MCF 10A (cell line): ENCODE measurements around the gene CTSO. TPM values are rescaled to one million over a fixed set of nuclear protein-coding genes. Genes with fewer than 3 reads are reported as not detected.

ENCODE experiments used
- BruUV-seq: library from RNA; stranded (reverse); fragments of 400-500 nt; replicated peaks from 2 replicates; lab custom pipeline; 2021; lab: Mats Ljungman, UMichigan
- CTCF ChIA-PET: fragments of 300-600 bp; sonication (Branson Sonifier 250); formaldehyde crosslinking; extraction: SDS; loops from one replicate; lab custom pipeline; 2021; ENCODE audit warnings: antibody characterized with exemption, inconsistent platforms; lab: Yijun Ruan, JAX
- POLR2A ChIA-PET: fragments of 300-600, 350-650 bp; sonication (Branson Sonifier 250); formaldehyde crosslinking; extraction: SDS; loops from one replicate; lab custom pipeline; 2020; ENCODE audit warnings: antibody characterized with exemption, inconsistent platforms; lab: Yijun Ruan, JAX
- DNase-seq: peaks from one replicate; pipeline ENCODE4 v3.0.0-alpha.2; 2018; ENCODE audit not compliant: unreplicated experiment
- H3K27ac Mint-ChIP-seq: one replicate; pipeline ENCODE4 v1.8.0; 2022; ENCODE audit warnings: mild to moderate bottlenecking, low read depth, mixed read lengths; ENCODE audit not compliant: unreplicated experiment
- H3K27me3 Mint-ChIP-seq: one replicate; pipeline ENCODE4 v1.8.0; 2022; ENCODE audit warnings: mixed read lengths; ENCODE audit not compliant: insufficient read depth, unreplicated experiment
- H3K36me3 Mint-ChIP-seq: one replicate; pipeline ENCODE4 v1.8.0; 2022; ENCODE audit warnings: mild to moderate bottlenecking, moderate library complexity, mixed read lengths; ENCODE audit not compliant: insufficient read depth, unreplicated experiment
- H3K4me1 Mint-ChIP-seq: one replicate; pipeline ENCODE4 v1.8.0; 2022; ENCODE audit warnings: mixed read lengths; ENCODE audit not compliant: insufficient read depth, unreplicated experiment
- H3K4me3 Mint-ChIP-seq: one replicate; pipeline ENCODE4 v1.8.0; 2022; ENCODE audit warnings: mild to moderate bottlenecking, moderate library complexity, mixed read lengths; ENCODE audit not compliant: unreplicated experiment
- H3K9me3 Mint-ChIP-seq: one replicate; pipeline ENCODE4 v1.8.0; 2022; ENCODE audit warnings: mixed read lengths; ENCODE audit not compliant: unreplicated experiment
- intact Hi-C: fragments of 100-400 bp; cut with micrococcal nuclease; formaldehyde crosslinking; loops from 2 replicates; pipeline ENCODE4 v1.14.1; 2022
- total RNA-seq: library from RNA; stranded (reverse); gene quantifications from 2 replicates; pipeline ENCODE4 v1.2.3, GENCODE V29; 2022
- TF ChIP-seq, protein P1 (sequence below): fragments of 200-600 bp; IDR thresholded peaks from one replicate; pipeline ENCODE4 v1.8.0; 2022; ENCODE audit warnings: antibody characterized with exemption, mild to moderate bottlenecking; ENCODE audit not compliant: unreplicated experiment

The CTSO gene
- total RNA-seq, 1 experiment from 2014 or later, result 2.3 TPM

DNA sequence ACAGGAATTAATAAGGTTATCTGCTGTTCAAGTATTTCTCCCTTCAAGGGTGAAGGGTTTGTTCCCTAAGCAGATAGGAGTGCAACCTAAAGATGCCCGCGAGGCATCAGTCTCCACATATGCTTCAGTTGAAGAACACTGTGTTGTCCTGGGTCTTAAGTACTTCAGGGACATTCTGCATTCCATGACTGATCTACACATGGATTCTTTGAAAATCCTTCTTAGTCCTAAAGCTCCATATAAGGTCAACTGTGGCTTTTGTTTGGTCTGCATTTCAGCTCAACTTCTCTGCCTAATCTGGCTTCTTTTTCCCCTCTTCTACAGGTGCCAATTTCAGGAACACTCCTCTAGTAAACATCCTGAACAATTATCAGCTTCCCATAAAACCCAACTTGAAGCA, 21.8 kb upstream of the CTSO start:
- TF ChIP-seq, protein P1, sequence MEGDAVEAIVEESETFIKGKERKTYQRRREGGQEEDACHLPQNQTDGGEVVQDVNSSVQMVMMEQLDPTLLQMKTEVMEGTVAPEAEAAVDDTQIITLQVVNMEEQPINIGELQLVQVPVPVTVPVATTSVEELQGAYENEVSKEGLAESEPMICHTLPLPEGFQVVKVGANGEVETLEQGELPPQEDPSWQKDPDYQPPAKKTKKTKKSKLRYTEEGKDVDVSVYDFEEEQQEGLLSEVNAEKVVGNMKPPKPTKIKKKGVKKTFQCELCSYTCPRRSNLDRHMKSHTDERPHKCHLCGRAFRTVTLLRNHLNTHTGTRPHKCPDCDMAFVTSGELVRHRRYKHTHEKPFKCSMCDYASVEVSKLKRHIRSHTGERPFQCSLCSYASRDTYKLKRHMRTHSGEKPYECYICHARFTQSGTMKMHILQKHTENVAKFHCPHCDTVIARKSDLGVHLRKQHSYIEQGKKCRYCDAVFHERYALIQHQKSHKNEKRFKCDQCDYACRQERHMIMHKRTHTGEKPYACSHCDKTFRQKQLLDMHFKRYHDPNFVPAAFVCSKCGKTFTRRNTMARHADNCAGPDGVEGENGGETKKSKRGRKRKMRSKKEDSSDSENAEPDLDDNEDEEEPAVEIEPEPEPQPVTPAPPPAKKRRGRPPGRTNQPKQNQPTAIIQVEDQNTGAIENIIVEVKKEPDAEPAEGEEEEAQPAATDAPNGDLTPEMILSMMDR, result no peak
- no peak for DNase-seq
- Mint-ChIP-seq H3K36me3 (no peaks in the 10 kb centered on the region), H3K27me3 (no peaks in the 10 kb centered on the region), H3K4me1 (no peaks in the 10 kb centered on the region), H3K9me3 (peaks cover 12% of the 10 kb centered on the region), H3K27ac (no peak overlapping the region), H3K4me3 (no peak overlapping the region)
- intact Hi-C loops, result no loop called here
- CTCF ChIA-PET, result interaction anchor here (0.7 to 1.0 kb wide), 2 partner anchors 138 to 616 kb away, joined by 3 to 5 read pairs; no protein-coding TSS in a partner anchor
- POLR2A ChIA-PET, result interaction anchor here (1.0 kb wide), 1 partner anchor 15 kb away, joined by 3 read pairs; no protein-coding TSS in a partner anchor
- BruUV-seq, result no TSS peak

DNA sequence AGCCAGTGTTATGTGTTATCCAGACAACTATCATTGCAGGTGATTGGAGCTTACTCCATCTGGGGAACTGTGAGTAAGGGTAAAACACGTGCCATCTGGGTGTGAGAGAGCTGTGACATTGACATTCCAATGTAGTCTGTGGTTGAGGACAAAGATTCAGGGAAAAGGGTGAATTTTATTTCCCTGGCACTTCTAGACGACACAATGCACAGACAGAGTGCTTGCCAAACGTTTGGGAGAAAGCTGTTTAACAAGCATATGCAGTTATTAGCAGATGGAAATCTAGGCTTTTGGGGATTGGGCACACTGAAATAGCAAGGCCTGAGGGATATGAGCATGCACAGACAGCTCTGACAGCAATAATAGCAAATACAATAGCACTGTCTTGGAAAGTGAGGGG, 21.3 kb upstream of the CTSO start:
- H3K4me1 Mint-ChIP-seq, result no peaks in the 10 kb centered on the region
- BruUV-seq, result no TSS peak
- H3K9me3 Mint-ChIP-seq, result peaks cover 8% of the 10 kb centered on the region
- intact Hi-C loops, result no loop called here
- no peaks in the 10 kb centered on the region for H3K27me3 Mint-ChIP-seq
- no peak overlapping the region for H3K4me3 Mint-ChIP-seq
- TF ChIP-seq, protein P1, result no peak
- H3K36me3 Mint-ChIP-seq, result no peaks in the 10 kb centered on the region
- ChIA-PET POLR2A (interaction anchor here (1.0 kb wide), 1 partner anchor 14 kb away, joined by 3 read pairs; no protein-coding TSS in a partner anchor), CTCF (interaction anchor here (0.7 to 1.0 kb wide), 2 partner anchors 138 to 1629 kb away, joined by 3 to 5 read pairs; no protein-coding TSS in a partner anchor)
- no peak for DNase-seq
- H3K27ac Mint-ChIP-seq, result no peak overlapping the region

DNA sequence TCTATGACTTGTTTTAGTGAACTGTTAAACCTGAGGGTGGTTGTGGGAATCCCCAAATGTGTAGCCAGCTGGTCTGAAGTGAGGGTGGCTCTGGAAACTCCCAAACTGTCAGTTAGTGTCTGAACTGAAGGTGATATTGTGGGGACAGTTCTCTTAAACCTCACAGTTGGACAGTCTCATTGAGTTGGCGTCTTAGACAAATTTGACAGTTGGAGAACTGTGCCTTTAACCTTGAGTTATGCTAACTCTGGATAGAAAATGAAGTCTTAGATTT, 20.7 kb upstream of the CTSO start:
- intact Hi-C loops, result no loop called here
- POLR2A ChIA-PET, result no interaction called here
- CTCF ChIA-PET, result interaction anchor here (0.7 kb wide), 1 partner anchor 1629 kb away, joined by 3 read pairs; no protein-coding TSS in a partner anchor
- H3K4me1 Mint-ChIP-seq, result no peaks in the 10 kb centered on the region
- H3K9me3 Mint-ChIP-seq, result peaks cover 3% of the 10 kb centered on the region
- no peak for DNase-seq
- BruUV-seq, result no TSS peak
- no peaks in the 10 kb centered on the region for H3K27me3 Mint-ChIP-seq
- TF ChIP-seq, protein P1, result no peak
- no peaks in the 10 kb centered on the region for H3K36me3 Mint-ChIP-seq
- H3K27ac Mint-ChIP-seq, result no peak overlapping the region
- no peak overlapping the region for H3K4me3 Mint-ChIP-seq

DNA sequence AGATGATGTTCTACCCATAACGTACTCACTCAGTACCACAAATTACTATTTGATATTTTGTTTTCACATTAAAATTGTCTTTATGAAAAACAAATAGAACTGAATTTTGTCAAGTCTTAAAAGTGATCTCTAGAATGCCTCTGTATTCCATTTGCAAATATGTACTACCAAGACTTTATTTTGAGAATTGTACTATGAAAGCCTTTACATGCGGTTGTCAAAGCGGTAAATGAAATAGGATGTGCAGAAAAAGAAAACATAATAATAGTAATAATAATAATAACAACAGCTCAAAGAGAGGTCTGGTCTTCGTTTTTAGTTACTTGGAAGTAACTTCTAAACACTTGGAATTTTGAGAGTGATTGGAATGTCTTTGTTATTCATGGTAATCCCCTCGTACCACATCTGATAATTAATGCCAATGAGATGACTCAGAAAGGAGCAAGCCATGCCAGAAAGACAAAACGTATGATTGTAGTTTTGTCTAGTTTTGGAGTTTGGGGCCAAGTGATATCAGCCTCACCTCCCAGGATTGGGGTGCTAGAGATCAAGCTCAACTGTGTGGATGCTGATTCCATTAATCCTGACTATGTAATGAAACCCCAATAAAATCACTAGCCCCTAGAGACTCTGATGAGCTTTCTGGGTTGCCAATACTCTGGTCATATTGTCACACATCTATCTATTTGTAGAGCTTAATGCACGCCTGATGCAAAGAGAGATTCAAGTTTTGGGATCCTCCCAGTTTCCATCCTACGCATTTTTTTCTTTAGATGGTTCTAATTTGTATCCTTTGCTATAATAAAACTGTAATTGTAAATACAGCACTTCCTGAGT, 20.2 kb upstream of the CTSO start:
- TF ChIP-seq, protein P1, result no peak
- H3K4me1 Mint-ChIP-seq, result no peaks in the 10 kb centered on the region
- POLR2A ChIA-PET, result interaction anchor here (0.5 kb wide), 1 partner anchor 597 kb away, joined by 4 read pairs; no protein-coding TSS in a partner anchor
- H3K27ac Mint-ChIP-seq, result no peak overlapping the region
- no TSS peak for BruUV-seq
- CTCF ChIA-PET, result no interaction called here
- intact Hi-C loops, result no loop called here
- H3K4me3 Mint-ChIP-seq, result no peak overlapping the region
- DNase-seq, result no peak
- H3K9me3 Mint-ChIP-seq, result no peaks in the 10 kb centered on the region
- no peaks in the 10 kb centered on the region for H3K27me3 Mint-ChIP-seq
- H3K36me3 Mint-ChIP-seq, result no peaks in the 10 kb centered on the region
